ENCODE measurements around the gene SLC12A1.

The SLC12A1 gene

DNA sequence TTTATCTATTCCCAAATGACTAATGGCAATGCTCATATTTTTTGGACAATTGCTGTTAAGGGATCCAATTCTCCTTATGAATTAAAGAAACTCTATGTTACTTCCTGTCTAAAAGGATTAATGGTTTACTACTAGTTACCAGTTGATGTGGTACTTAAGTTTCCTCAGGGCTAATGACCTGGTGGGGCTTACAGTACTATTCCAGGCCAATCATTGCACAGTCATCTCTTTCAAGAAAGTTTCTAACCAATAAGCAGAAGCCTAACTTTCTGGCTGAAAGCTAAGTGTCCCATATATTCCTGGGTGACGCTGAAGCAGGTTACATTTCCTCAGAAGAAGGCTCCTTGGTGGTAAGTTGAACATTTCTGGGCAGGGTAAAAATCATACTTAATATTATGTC, at the start of gene SLC12A1:
SLC12A1 (plus strand) TSS at position 322 of the 400 bp plus-strand sequence. CDS start 1,418 bp downstream, outside the sequence.
- H3K4me1 ChIP-seq (ENCODE audit: insufficient read depth, low read length) = 0 out of 2 replicates have a peak, but pooled peaks cover 3% of the 10 kb centered on the region
- no peaks in the 10 kb centered on the region for H3K9me3 ChIP-seq (ENCODE audit: control insufficient read depth, insufficient read depth, low read length)
- no peaks in the 10 kb centered on the region for H3K36me3 ChIP-seq (ENCODE audit: insufficient read depth, low read length)
- H3K9ac ChIP-seq (ENCODE audit: low read depth, low read length) = no peak within 1 kb of the TSS

- Histone ChIP-seq H3K36me3 (ENCODE audit: insufficient read depth, low read length) (no peaks in the 10 kb centered on the region; the same call in 1 of the 2 replicates), H3K9me3 (ENCODE audit: control insufficient read depth, insufficient read depth, low read length) (no peaks in the 10 kb centered on the region), H3K4me1 (ENCODE audit: insufficient read depth, low read length) (peaks cover 4% of the 10 kb centered on the region), H3K9ac (ENCODE audit: low read depth, low read length) (no peak overlapping the region)
These were observed 37.5 kb upstream of the SLC12A1 start for GRCh38 chr15:48168616-48169015.

DNA sequence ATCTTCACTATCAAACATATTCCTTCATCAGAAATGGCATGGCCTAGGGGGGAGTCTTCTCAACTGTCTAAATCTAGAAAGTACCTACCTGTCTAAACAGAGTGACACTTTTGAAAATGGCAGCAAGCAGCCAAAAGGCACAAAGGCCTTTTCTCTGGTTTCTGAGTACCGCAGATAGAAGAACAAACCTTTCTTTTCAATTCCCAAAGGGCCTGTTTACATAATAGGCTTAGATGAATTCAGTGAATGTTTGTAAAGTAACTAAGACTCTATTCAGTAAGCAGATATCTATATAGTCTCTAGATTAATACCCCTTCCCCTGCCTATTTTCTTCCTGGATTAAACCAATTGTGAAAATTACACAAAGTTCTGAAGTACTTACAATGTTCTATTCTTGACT, 35.1 kb upstream of the SLC12A1 start:
- H3K9me3 ChIP-seq (ENCODE audit: control insufficient read depth, insufficient read depth, low read length) = no peaks in the 10 kb centered on the region
- no peak overlapping the region for H3K9ac ChIP-seq (ENCODE audit: low read depth, low read length)
- H3K36me3 ChIP-seq (ENCODE audit: insufficient read depth, low read length) = no peaks in the 10 kb centered on the region; the same call in 1 of the 2 replicates
- H3K4me1 ChIP-seq (ENCODE audit: insufficient read depth, low read length) = peaks cover 8% of the 10 kb centered on the region

- Histone ChIP-seq H3K9ac (ENCODE audit: low read depth, low read length) (no peak overlapping the region), H3K4me1 (ENCODE audit: insufficient read depth, low read length) (peaks cover 10% of the 10 kb centered on the region; the same call in 1 of the 2 replicates), H3K9me3 (ENCODE audit: control insufficient read depth, insufficient read depth, low read length) (no peaks in the 10 kb centered on the region), H3K36me3 (ENCODE audit: insufficient read depth, low read length) (no peaks in the 10 kb centered on the region)
These were observed 31.0 kb upstream of the SLC12A1 start for GRCh38 chr15:48175126-48175525.

- H3K9ac ChIP-seq (ENCODE audit: low read depth, low read length) = no peak overlapping the region
These were observed 30.0 kb upstream of the SLC12A1 start for GRCh38 chr15:48176112-48176511.

GRCh38 chr15:48176957-48177356, 29.1 kb upstream of the SLC12A1 start:
- Histone ChIP-seq H3K4me1 (ENCODE audit: insufficient read depth, low read length) (peaks cover 12% of the 10 kb centered on the region; the same call in 1 of the 2 replicates), H3K9me3 (ENCODE audit: control insufficient read depth, insufficient read depth, low read length) (no peaks in the 10 kb centered on the region), H3K36me3 (ENCODE audit: insufficient read depth, low read length) (no peaks in the 10 kb centered on the region), H3K9ac (ENCODE audit: low read depth, low read length) (peak overlapping the region; percentile 88)

More at GRCh38 chr15:48176112-48176511, 30.0 kb upstream of the SLC12A1 start:
- Histone ChIP-seq H3K9me3 (ENCODE audit: control insufficient read depth, insufficient read depth, low read length) (no peaks in the 10 kb centered on the region), H3K36me3 (ENCODE audit: insufficient read depth, low read length) (no peaks in the 10 kb centered on the region), H3K4me1 (ENCODE audit: insufficient read depth, low read length) (peaks cover 12% of the 10 kb centered on the region; the same call in 1 of the 2 replicates)

GRCh38 chr15:48177383-48177765, 28.7 kb upstream of the SLC12A1 start:
- Histone ChIP-seq H3K36me3 (ENCODE audit: insufficient read depth, low read length) (no peaks in the 10 kb centered on the region), H3K9me3 (ENCODE audit: control insufficient read depth, insufficient read depth, low read length) (no peaks in the 10 kb centered on the region), H3K9ac (ENCODE audit: low read depth, low read length) (peak overlapping the region; percentile 88), H3K4me1 (ENCODE audit: insufficient read depth, low read length) (peaks cover 12% of the 10 kb centered on the region; the same call in 1 of the 2 replicates)

DNA sequence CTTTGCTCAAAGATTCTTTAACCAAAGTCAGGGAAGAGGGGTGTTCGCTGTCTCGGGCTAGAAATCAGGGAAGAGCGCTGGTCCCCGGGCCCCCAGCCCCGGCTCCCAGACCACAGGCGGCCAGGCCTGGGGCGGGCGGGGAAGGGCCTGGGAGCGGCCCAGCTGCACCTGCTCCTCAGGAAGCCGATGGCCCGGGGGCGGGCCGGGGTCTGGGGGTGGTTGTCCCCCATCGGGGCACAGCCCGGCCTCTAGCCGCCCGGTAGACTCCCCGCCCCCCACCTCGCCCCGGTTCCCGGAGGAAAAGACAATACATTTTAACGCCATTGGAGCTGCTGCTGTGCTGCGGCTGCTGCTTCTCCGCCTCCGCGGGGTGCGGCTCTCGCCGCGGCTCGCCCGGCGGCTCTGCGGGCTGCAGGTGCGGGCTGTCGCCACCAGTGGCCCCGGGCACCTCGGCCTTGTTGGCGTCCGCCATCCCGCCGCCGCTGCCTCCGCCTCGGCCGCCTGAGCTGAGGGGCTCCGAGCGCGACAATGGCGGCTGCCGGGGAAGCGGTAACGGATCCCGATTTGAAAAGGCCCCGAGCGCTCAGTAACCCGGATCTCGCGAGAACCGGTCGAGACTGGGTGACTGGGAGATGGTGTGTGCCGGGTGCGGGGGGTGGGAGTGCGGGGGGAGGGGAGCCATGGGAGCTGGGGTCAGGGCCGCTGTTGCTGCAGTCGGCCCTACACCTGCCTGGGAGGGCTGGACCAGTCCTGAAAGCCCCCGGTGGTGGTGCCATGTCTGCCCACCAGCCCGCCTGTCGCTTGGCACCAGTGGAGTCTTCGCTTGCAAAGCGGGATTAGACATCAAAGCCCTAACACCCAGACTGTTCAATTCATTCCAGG, 28.1 kb upstream of the SLC12A1 start, which contains the start of gene MYEF2:
MYEF2 (minus strand) TSS at position 530 of the 882 bp plus-strand sequence; CDS start at position 472, 58 bp downstream.
- peak within 1 kb of the TSS; percentile 88 for H3K9ac ChIP-seq (ENCODE audit: low read depth, low read length)
- H3K36me3 ChIP-seq (ENCODE audit: insufficient read depth, low read length) = no peaks in the 10 kb centered on the region
- peaks cover 12% of the 10 kb centered on the region; the same call in 1 of the 2 replicates for H3K4me1 ChIP-seq (ENCODE audit: insufficient read depth, low read length)
- H3K9me3 ChIP-seq (ENCODE audit: control insufficient read depth, insufficient read depth, low read length) = no peaks in the 10 kb centered on the region

DNA sequence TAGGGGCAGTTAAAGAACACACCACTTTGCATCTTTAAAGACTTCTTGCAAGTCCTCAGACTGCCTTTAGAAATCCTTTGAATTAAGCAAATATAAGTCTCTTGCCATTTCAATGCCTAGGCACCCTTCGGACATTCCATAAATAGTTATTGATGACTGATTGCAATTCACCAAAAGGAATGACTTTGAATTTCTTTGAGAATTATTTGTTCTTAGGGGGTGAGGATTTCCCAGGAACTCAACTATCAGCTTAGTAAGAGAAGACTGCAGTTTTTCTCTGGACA, 27.5 kb upstream of the SLC12A1 start:
- peaks cover 12% of the 10 kb centered on the region; the same call in 1 of the 2 replicates for H3K4me1 ChIP-seq (ENCODE audit: insufficient read depth, low read length)
- no peaks in the 10 kb centered on the region for H3K36me3 ChIP-seq (ENCODE audit: insufficient read depth, low read length)
- H3K9ac ChIP-seq (ENCODE audit: low read depth, low read length) = peak overlapping the region; percentile 88

DNA sequence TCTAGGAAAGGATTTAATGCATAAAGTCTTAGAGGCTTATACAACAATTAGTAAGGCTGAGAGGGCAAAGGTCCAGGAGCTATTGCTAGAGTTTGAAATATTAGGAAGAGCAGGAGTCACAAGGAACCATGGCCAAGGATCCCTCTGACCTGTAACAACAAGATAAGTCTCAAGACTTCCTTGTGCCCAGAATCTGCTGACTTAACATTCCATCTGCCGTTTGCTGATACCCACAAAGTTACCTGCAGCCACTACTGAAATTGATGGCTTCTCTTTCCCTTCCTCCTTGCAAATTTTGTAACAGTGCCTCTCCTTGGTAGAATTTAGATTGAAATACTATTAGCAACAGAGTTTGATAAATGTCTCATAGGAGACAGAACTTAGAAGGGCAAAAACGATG, 23.4 kb upstream of the SLC12A1 start:
- Histone ChIP-seq H3K9ac (ENCODE audit: low read depth, low read length) (no peak overlapping the region), H3K36me3 (ENCODE audit: insufficient read depth, low read length) (no peaks in the 10 kb centered on the region), H3K9me3 (ENCODE audit: control insufficient read depth, insufficient read depth, low read length) (no peaks in the 10 kb centered on the region; the same call in none of the 2 replicates), H3K4me1 (ENCODE audit: insufficient read depth, low read length) (peaks cover 3% of the 10 kb centered on the region; the same call in 1 of the 2 replicates)

More for the DNA sequence above, 27.5 kb upstream of the SLC12A1 start:
- no peaks in the 10 kb centered on the region for H3K9me3 ChIP-seq (ENCODE audit: control insufficient read depth, insufficient read depth, low read length)

DNA sequence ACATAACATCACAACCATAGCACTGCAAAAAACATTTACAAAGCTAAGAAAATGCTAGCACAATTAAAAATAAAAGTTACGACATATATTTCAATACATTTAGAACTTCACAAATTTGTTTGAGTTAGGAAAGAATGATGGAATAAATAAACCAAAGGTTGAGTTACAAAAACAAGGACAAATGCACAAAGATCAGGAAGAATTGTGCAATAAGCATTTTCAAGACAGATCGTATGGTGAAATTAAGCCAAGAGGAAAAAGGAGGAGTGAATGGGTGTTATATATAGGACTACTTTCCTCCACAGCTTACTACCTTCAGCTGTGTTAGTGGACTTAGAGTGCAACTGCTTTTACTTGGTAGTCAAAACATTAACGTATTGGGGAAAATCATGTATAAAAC, 20.6 kb upstream of the SLC12A1 start:
- H3K36me3 ChIP-seq (ENCODE audit: insufficient read depth, low read length) = no peaks in the 10 kb centered on the region
- H3K4me1 ChIP-seq (ENCODE audit: insufficient read depth, low read length) = no peaks in the 10 kb centered on the region
- H3K9ac ChIP-seq (ENCODE audit: low read depth, low read length) = no peak overlapping the region
- H3K9me3 ChIP-seq (ENCODE audit: control insufficient read depth, insufficient read depth, low read length) = no peaks in the 10 kb centered on the region; the same call in none of the 2 replicates

DNA sequence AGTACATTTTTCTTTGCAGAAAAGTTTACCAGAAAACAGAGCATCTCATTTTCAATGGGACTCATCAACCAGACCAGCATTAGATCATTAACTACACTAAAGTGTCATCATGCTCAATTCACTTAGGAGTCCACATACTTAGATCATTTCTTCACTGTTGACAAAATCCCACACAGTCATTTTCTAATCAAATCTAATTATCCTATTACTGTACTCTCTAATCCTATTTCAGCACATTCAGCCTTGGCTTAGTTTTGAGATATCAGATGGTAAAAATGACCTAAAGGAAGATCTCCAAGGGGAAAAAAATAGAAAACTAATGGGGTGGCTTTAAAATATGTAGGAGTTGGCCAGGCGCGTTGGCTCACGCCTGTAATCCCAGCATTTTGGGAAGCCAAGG, 19.8 kb upstream of the SLC12A1 start:
- Histone ChIP-seq H3K4me1 (ENCODE audit: insufficient read depth, low read length) (no peaks in the 10 kb centered on the region), H3K9me3 (ENCODE audit: control insufficient read depth, insufficient read depth, low read length) (no peaks in the 10 kb centered on the region; the same call in none of the 2 replicates), H3K36me3 (ENCODE audit: insufficient read depth, low read length) (no peaks in the 10 kb centered on the region)

GRCh38 chr15:48190932-48191573, 15.0 kb upstream of the SLC12A1 start:
- H3K4me1 ChIP-seq (ENCODE audit: insufficient read depth, low read length) = no peaks in the 10 kb centered on the region
- no peaks in the 10 kb centered on the region for H3K9me3 ChIP-seq (ENCODE audit: control insufficient read depth, insufficient read depth, low read length)
- no peaks in the 10 kb centered on the region for H3K36me3 ChIP-seq (ENCODE audit: insufficient read depth, low read length)
- H3K9ac ChIP-seq (ENCODE audit: low read depth, low read length) = peak overlapping the region; percentile 34; the same call in 1 of the 2 replicates

More for the DNA sequence above, 19.8 kb upstream of the SLC12A1 start:
- H3K9ac ChIP-seq (ENCODE audit: low read depth, low read length) = no peak overlapping the region

DNA sequence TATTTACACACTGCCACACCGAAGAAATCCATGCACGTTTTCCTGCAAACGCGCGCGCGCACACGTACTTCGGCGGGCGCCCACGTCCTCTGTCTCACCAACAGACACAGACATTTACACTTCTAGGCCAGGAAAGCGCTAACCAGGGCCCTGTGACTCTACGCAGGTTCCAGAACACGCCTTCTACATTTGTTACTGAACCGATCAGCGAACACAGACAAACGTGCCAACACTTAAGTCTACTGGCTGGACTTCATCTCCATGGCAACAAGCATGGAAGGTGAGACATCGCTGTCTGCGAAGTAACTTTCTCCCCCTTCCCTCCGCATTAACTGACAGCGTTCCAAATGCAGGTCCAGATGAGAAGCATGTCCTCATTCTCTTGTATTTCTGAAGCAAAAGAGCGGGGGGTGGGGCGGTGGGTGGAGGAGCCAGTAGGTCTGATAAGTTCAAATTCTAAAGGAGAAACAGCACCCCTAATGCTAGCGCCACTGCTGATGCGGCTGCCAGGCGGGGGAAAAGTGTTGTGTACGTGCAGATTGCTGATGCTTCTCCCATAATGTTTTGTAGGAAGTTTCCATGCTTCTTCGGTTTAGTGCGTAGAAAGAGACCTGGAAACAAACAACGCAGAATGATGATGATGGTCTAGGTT, 14.4 kb upstream of the SLC12A1 start, which contains the start of gene CTXN2:
CTXN2 (plus strand) TSS at position 92 of the 652 bp plus-strand sequence. CDS start 9,636 bp downstream, outside the sequence.
- no peaks in the 10 kb centered on the region for H3K36me3 ChIP-seq (ENCODE audit: insufficient read depth, low read length)
- H3K9me3 ChIP-seq (ENCODE audit: control insufficient read depth, insufficient read depth, low read length) = no peaks in the 10 kb centered on the region
- peak within 1 kb of the TSS; percentile 34; the same call in 1 of the 2 replicates for H3K9ac ChIP-seq (ENCODE audit: low read depth, low read length)
- no peaks in the 10 kb centered on the region for H3K4me1 ChIP-seq (ENCODE audit: insufficient read depth, low read length)

All from ES-I3 (cell line).